A549 (cell line): ENCODE data around the gene GPR150. TPM values are rescaled to one million over a fixed set of nuclear protein-coding genes. Genes with fewer than 3 reads are reported as not detected.

ENCODE experiments used
- ATAC-seq, 2 experiments: fragments of 200-7000 bp in 1 of 2; fragments of >200 bp in 1 of 2; cut with Nextera tagmentation in 1 of 2; cut with Tn5 transposase in 1 of 2; 3 replicates each; pipeline versions ENCODE4 v1.8.0 to v1.9.1; 2018 to 2020; ENCODE audit warnings: mild to moderate bottlenecking in 1 of 2, moderate library complexity in 1 of 2
- CTCF ChIA-PET: fragments of 300-600 bp; sonication (Branson Sonifier 250); formaldehyde crosslinking; extraction: SDS; loops from one replicate; lab custom pipeline; 2021; ENCODE audit warnings: antibody characterized with exemption, inconsistent platforms; lab: Yijun Ruan, JAX
- POLR2A ChIA-PET: fragments of 350-600 bp; formaldehyde crosslinking; extraction: SDS; loops from one replicate; lab custom pipeline; 2021; ENCODE audit warnings: antibody characterized with exemption, inconsistent platforms; lab: Yijun Ruan, JAX
- DNase-seq, 2 experiments: peaks; one replicate each; pipeline versions ENCODE4 v3.0.0 to v3.0.0-alpha.2; 2011 to 2016; ENCODE audit warnings: low read depth in 1 of 2, low spot score in 1 of 2
- FAIRE-seq: peaks from 2 replicates; lab custom pipeline; 2011; peaks lifted over from hg19 to GRCh38; lab: Jason Lieb, UNC
- H3K27ac ChIP-seq, 2 experiments: fragments of >200 bp; sonication (Bioruptor Twin); formaldehyde crosslinking; 3 replicates each; pipeline ENCODE4 v1.5.1; 2016 to 2017
- H3K4me1 ChIP-seq: fragments of >200 bp; sonication (Bioruptor Twin); formaldehyde crosslinking; 3 replicates; pipeline ENCODE4 v1.6.1; 2016
- H3K4me2 ChIP-seq: fragments of >200 bp; sonication (Bioruptor Twin); formaldehyde crosslinking; 3 replicates; pipeline ENCODE4 v1.6.1; 2016
- H3K4me3 ChIP-seq: fragments of >200 bp; sonication (Bioruptor Twin); formaldehyde crosslinking; 3 replicates; pipeline ENCODE4 v1.5.1; 2016
- H3K9me3 ChIP-seq: fragments of >200 bp; sonication (Bioruptor Twin); formaldehyde crosslinking; 3 replicates; pipeline ENCODE4 v1.6.1; 2016
- CBX8 ChIP-seq: fragments of 200-600 bp; sonication (generic); IDR thresholded peaks from 2 replicates; pipeline ENCODE4 v1.6.1; 2016
- CEBPB ChIP-seq, 2 experiments: fragments of >200 bp in 1 of 2; sonication (Bioruptor Twin) in 1 of 2; formaldehyde crosslinking in 1 of 2; IDR thresholded peaks; 2 replicates each; pipeline ENCODE4 v1.6.1; 2012 to 2016
- CHD2 ChIP-seq: fragments of 150-350 bp; IDR thresholded peaks from 2 replicates; pipeline ENCODE4 v1.6.1; 2014; ENCODE audit warnings: low read length; ENCODE audit not compliant: partially characterized antibody
- EHMT2 ChIP-seq: fragments of 200-600 bp; sonication (generic); IDR thresholded peaks from 2 replicates; pipeline ENCODE4 v1.6.1; 2016; ENCODE audit warnings: antibody characterized with exemption, low read depth, mild to moderate bottlenecking, moderate library complexity
- EP300 ChIP-seq, 2 experiments: fragments of >200 bp; sonication (Bioruptor Twin); formaldehyde crosslinking; IDR thresholded peaks; 2 replicates in 1 of 2; 3 replicates in 1 of 2; pipeline ENCODE4 v1.6.1; 2016 to 2017
- FOSL2 ChIP-seq, 2 experiments: fragments of 450-650 bp in 1 of 2; fragments of >200 bp in 1 of 2; sonication (Bioruptor Twin) in 1 of 2; formaldehyde crosslinking; IDR thresholded peaks; 2 replicates each; pipeline versions ENCODE4 v1.5.0 to v1.6.1; 2016 to 2020; ENCODE audit warnings: mild to moderate bottlenecking in 1 of 2, moderate library complexity in 1 of 2
- FOXS1 ChIP-seq: fragments of 250-450 bp; sonication (Bioruptor Pico); IDR thresholded peaks from 2 replicates; pipeline ENCODE4 v1.5.0; 2020; ENCODE audit warnings: mild to moderate bottlenecking, moderate library complexity
- JUN ChIP-seq, 2 experiments: fragments of >200 bp; sonication (Bioruptor Twin); formaldehyde crosslinking; IDR thresholded peaks; 2 replicates in 1 of 2; 3 replicates in 1 of 2; pipeline ENCODE4 v1.6.1; 2016 to 2017
- JUNB ChIP-seq: fragments of >200 bp; sonication (Bioruptor Twin); formaldehyde crosslinking; IDR thresholded peaks from 2 replicates; pipeline ENCODE4 v1.6.1; 2016
- KDM5A ChIP-seq: fragments of 200-600 bp; sonication (generic); IDR thresholded peaks from 2 replicates; pipeline ENCODE4 v1.6.1; 2016; ENCODE audit warnings: antibody characterized with exemption, mild to moderate bottlenecking
- MAZ ChIP-seq: fragments of 150-350 bp; IDR thresholded peaks from 2 replicates; pipeline ENCODE4 v1.6.1; 2014; ENCODE audit warnings: antibody characterized with exemption, low read depth, low read length, borderline replicate concordance
- MYC ChIP-seq: IDR thresholded peaks from 2 replicates; pipeline ENCODE4 v1.6.1; 2012; ENCODE audit warnings: mild to moderate bottlenecking, inconsistent platforms, low read length, improper control_type of control experiment, borderline replicate concordance
- NFE2L2 ChIP-seq: fragments of 150-350 bp; conservative IDR thresholded peaks from 2 replicates; pipeline ENCODE4 v1.6.1; 2014; ENCODE audit warnings: low read length
- PHF8 ChIP-seq: fragments of 200-600 bp; sonication (generic); IDR thresholded peaks from 2 replicates; pipeline ENCODE4 v1.6.1; 2016; ENCODE audit warnings: low read depth, mild to moderate bottlenecking, antibody characterized with exemption, moderate library complexity, borderline replicate concordance
- POLR2A ChIP-seq: IDR thresholded peaks from 2 replicates; pipeline ENCODE4 v1.6.1; 2012; ENCODE audit warnings: mild to moderate bottlenecking, low read length
- POLR2AphosphoS2 ChIP-seq: conservative IDR thresholded peaks from 2 replicates; pipeline ENCODE4 v1.6.1; 2012; ENCODE audit warnings: low read length, improper control_type of control experiment, inconsistent platforms
- RFX5 ChIP-seq: fragments of 450-650 bp; IDR thresholded peaks from 2 replicates; pipeline ENCODE4 v1.7.1; 2014; ENCODE audit warnings: antibody characterized with exemption, mild to moderate bottlenecking, moderate library complexity
- SMC3 ChIP-seq: fragments of >200 bp; sonication (Bioruptor Twin); formaldehyde crosslinking; IDR thresholded peaks from 3 replicates; pipeline ENCODE4 v1.6.1; 2018; ENCODE audit warnings: inconsistent platforms
- SREBF2 ChIP-seq: fragments of 450-650 bp; IDR thresholded peaks from 2 replicates; pipeline ENCODE4 v1.6.1; 2014; ENCODE audit warnings: mild to moderate bottlenecking, moderate library complexity
- TP53 ChIP-seq: fragments of 250-450 bp; sonication (Bioruptor Pico); IDR thresholded peaks from 2 replicates; pipeline ENCODE4 v1.5.0; 2021; ENCODE audit warnings: mild to moderate bottlenecking, moderate library complexity
- ZC3H11A ChIP-seq: fragments of 450-650 bp; IDR thresholded peaks from 2 replicates; pipeline ENCODE4 v1.6.1; 2014; ENCODE audit warnings: antibody characterized with exemption, mild to moderate bottlenecking
- ZFP36 ChIP-seq: fragments of 450-650 bp; IDR thresholded peaks from 2 replicates; pipeline ENCODE4 v1.6.1; 2014; ENCODE audit warnings: borderline replicate concordance; ENCODE audit not compliant: partially characterized antibody
- WGBS: methylation state at CpG from one replicate; pipeline ENCODE4 v1.1.6; 2017; ENCODE audit errors: missing lambda C conversion rate; 5-methylcytosine and 5-hydroxymethylcytosine counted together
- polyA plus RNA-seq, 4 experiments: library from polyadenylated mRNA; depleted of rRNA in 3 of 4; stranded (reverse); fragments of >200 nt; fragmentation: RNase III in 1 of 4; extraction: RNeasy Plus Mini Kit Qiagen cat#74134 plus additional on column Dnase treatment in 1 of 4; gene quantifications; 2 replicates in 3 of 4; 3 replicates in 1 of 4; pipeline ENCODE4 v1.2.3, GENCODE V29; 2011 to 2017
- TF ChIP-seq, protein P1 (sequence below): fragments of >200 bp; sonication (Bioruptor Twin); formaldehyde crosslinking; IDR thresholded peaks from 3 replicates; pipeline ENCODE4 v1.6.1; 2016
- TF ChIP-seq, protein P2 (sequence below): IDR thresholded peaks from 2 replicates; pipeline ENCODE4 v1.6.1; 2012
- TF ChIP-seq, protein P3 (sequence below): fragments of >200 bp; sonication (Bioruptor Twin); formaldehyde crosslinking; IDR thresholded peaks from 2 replicates; pipeline ENCODE4 v1.6.1; 2016
- TF ChIP-seq, protein P4 (sequence below): IDR thresholded peaks from 2 replicates; pipeline ENCODE4 v1.6.1; 2012; ENCODE audit warnings: low read depth, borderline replicate concordance
- TF ChIP-seq, protein P5 (sequence below): fragments of 250-450 bp; sonication (Bioruptor Pico); IDR thresholded peaks from 2 replicates; pipeline ENCODE4 v1.5.0; 2020; ENCODE audit warnings: low read depth, mild to moderate bottlenecking, moderate library complexity

The GPR150 gene
- polyA plus RNA-seq, 2 of the 4 experiments (the other 2 are of a cell fraction): 0.13 TPM; not detected in 1

DNA sequence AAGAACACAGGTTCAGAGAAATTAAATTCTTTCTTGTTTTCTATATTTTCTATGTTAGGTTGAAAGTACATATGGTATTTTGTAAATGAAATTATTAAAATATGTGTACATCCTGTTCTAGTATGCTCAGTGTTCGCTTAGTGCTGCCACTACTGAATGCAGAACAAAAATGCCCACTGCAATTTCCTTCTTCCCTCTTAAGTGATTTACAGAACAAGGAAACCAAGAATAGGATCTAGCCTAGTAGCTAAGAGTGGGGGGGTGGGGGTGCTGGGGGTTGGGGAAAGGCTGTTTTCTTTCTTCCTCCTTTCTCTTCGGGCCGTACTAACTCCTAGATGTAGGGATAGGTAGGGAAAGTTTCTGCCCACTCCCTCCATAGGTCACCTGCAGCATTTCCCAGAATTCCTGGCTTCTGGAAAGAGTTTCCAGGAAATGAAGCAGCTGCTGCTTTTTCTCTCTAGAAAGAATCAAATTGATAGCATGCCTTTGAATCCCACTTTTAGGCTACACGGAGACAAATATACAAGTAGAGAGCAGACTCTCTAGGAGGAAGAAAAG is 47.3 kb downstream of the GPR150 start:
- TF ChIP-seq PHF8: no peak
- TF ChIP-seq EP300 (IDR thresholded peaks at IDR 0.05): no peak
- TF ChIP-seq, protein P1, sequence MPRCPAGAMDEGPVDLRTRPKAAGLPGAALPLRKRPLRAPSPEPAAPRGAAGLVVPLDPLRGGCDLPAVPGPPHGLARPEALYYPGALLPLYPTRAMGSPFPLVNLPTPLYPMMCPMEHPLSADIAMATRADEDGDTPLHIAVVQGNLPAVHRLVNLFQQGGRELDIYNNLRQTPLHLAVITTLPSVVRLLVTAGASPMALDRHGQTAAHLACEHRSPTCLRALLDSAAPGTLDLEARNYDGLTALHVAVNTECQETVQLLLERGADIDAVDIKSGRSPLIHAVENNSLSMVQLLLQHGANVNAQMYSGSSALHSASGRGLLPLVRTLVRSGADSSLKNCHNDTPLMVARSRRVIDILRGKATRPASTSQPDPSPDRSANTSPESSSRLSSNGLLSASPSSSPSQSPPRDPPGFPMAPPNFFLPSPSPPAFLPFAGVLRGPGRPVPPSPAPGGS: no peak
- no peak for TF ChIP-seq POLR2A
- no peak for TF ChIP-seq FOSL2 (IDR thresholded peaks at IDR 0.05)
- no peak for TF ChIP-seq FOSL2 (CRISPR knock-in tag; IDR thresholded peaks at IDR 0.05)
- TF ChIP-seq JUNB: no peak
- no peak for TF ChIP-seq POLR2AphosphoS2
- no peak for TF ChIP-seq SREBF2
- TF ChIP-seq ZFP36: no peak
- no peak for TF ChIP-seq CBX8
- TF ChIP-seq, all 56 proteins: peak for 0
- Histone ChIP-seq H3K4me1 (peaks cover 3% of the 10 kb centered on the region; the same call in 1 of the 3 replicates), H3K4me2 (no peak overlapping the region), H3K4me3 (no peak overlapping the region), H3K27ac (no peak overlapping the region), H3K9me3 (no peaks in the 10 kb centered on the region)
- ATAC-seq (no peak), FAIRE-seq (no peak), DNase-seq (no peak)
- 90% methylated on average over 4 of the region's 4 CpGs for WGBS
- ChIA-PET CTCF (interaction anchor here (0.6 to 1.8 kb wide), 4 partner anchors 20 to 181 kb away, joined by 3 to 6 read pairs (median 5); partner anchors contain the start of gene RHOBTB3), POLR2A (no interaction called here)

DNA sequence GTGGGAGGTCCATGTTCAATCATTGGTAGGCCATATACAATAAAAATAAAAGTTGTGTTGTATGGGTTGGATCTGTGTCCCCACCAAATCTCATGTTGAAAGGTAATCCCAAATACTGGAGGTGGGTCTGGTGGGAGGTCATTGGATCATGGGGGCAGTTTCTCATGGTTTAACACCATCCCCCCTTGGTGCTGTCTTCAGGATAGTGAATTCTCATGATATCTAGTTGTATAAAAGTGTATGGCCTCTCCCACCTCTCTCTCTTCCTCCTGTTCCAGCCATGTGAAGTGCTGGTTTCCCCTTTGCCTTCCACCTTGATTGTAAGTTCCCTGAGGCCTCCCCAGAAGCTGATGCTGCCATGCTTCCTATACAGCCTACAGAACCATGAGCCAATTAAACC is 47.8 kb downstream of the GPR150 start:
- no peak overlapping the region for H3K4me2 ChIP-seq
- peaks cover 3% of the 10 kb centered on the region; the same call in 1 of the 3 replicates for H3K4me1 ChIP-seq
- ChIA-PET CTCF (interaction anchor here (0.6 to 3.3 kb wide), 3 partner anchors 20 to 180 kb away, joined by 3 to 18 read pairs (median 4); no protein-coding TSS in a partner anchor), POLR2A (no interaction called here)
- no peak for DNase-seq
- no peak for TF ChIP-seq FOXS1 (CRISPR knock-in tag)
- TF ChIP-seq, protein P2, sequence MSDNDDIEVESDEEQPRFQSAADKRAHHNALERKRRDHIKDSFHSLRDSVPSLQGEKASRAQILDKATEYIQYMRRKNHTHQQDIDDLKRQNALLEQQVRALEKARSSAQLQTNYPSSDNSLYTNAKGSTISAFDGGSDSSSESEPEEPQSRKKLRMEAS: no peak
- no peak for TF ChIP-seq EHMT2
- no peak for TF ChIP-seq MYC
- TF ChIP-seq JUN (IDR thresholded peaks at IDR 0.05): no peak
- no peak for TF ChIP-seq ZC3H11A
- TF ChIP-seq RFX5: no peak
- no peak for TF ChIP-seq SREBF2
- TF ChIP-seq, protein P3, sequence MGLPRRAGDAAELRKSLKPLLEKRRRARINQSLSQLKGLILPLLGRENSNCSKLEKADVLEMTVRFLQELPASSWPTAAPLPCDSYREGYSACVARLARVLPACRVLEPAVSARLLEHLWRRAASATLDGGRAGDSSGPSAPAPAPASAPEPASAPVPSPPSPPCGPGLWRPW: no peak
- no peak overlapping the region for H3K4me3 ChIP-seq
- no peak for FAIRE-seq
- no peak for ATAC-seq
- H3K9me3 ChIP-seq: no peaks in the 10 kb centered on the region
- no peak overlapping the region for H3K27ac ChIP-seq

DNA sequence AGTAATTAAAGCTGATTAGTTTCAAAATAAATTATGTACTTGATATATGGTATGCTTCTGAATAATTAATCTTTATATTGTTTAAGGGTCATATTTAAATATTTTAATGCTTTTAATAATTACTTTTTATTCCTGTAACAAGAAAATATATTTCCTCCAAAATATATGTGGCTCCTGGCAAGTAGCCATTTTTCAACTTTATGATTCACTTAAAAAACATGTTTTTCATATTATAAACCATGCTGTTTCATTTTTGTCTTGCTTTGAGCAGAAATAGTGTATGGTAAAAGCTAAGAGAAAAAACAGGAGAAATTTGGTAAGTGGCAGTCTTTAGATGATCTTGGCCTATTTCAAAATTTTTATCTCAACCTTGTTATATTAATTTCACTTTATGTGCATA is 48.3 kb downstream of the GPR150 start:
- Histone ChIP-seq H3K9me3 (no peaks in the 10 kb centered on the region), H3K27ac (no peak overlapping the region), H3K4me3 (no peak overlapping the region), H3K4me1 (peaks cover 3% of the 10 kb centered on the region; the same call in 1 of the 3 replicates), H3K4me2 (no peak overlapping the region)
- no peak for DNase-seq
- TF ChIP-seq EHMT2: no peak
- TF ChIP-seq, protein P4, sequence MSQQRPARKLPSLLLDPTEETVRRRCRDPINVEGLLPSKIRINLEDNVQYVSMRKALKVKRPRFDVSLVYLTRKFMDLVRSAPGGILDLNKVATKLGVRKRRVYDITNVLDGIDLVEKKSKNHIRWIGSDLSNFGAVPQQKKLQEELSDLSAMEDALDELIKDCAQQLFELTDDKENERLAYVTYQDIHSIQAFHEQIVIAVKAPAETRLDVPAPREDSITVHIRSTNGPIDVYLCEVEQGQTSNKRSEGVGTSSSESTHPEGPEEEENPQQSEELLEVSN: no peak
- TF ChIP-seq POLR2A: no peak
- no peak for TF ChIP-seq ZC3H11A
- TF ChIP-seq, protein P5, sequence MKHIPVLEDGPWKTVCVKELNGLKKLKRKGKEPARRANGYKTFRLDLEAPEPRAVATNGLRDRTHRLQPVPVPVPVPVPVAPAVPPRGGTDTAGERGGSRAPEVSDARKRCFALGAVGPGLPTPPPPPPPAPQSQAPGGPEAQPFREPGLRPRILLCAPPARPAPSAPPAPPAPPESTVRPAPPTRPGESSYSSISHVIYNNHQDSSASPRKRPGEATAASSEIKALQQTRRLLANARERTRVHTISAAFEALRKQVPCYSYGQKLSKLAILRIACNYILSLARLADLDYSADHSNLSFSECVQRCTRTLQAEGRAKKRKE (CRISPR knock-in tag): no peak
- TF ChIP-seq KDM5A: no peak
- TF ChIP-seq TP53: no peak
- no peak for TF ChIP-seq SMC3
- TF ChIP-seq NFE2L2: no peak
- no peak for TF ChIP-seq CHD2
- no peak for TF ChIP-seq MAZ
- no peak for TF ChIP-seq CEBPB (IDR thresholded peaks at IDR 0.05)
- no peak for TF ChIP-seq FOSL2 (IDR thresholded peaks at IDR 0.05)
- TF ChIP-seq FOSL2 (CRISPR knock-in tag; IDR thresholded peaks at IDR 0.05): no peak
- no peak for FAIRE-seq
- no peak for ATAC-seq
- ChIA-PET POLR2A (no interaction called here), CTCF (interaction anchor here (1.5 to 3.3 kb wide), 2 partner anchors 113 to 180 kb away, joined by 3 to 18 read pairs; no protein-coding TSS in a partner anchor)
